PC-9 (cell line): ENCODE measurements around the gene COLEC11. TPM values are rescaled to one million over a fixed set of nuclear protein-coding genes. Genes with fewer than 3 reads are reported as not detected.

Experiments used
- BruUV-seq: library from RNA; stranded (reverse); fragments of 400-500 nt; replicated peaks from 2 replicates; lab custom pipeline; 2021; lab: Mats Ljungman, UMichigan
- CTCF ChIA-PET: fragments of 300-600 bp; sonication (Branson Sonifier 250); formaldehyde crosslinking; loops from one replicate; lab custom pipeline; 2022; ENCODE audit warnings: antibody characterized with exemption; lab: Charles Lee
- POLR2A ChIA-PET: fragments of 300-600 bp; sonication (Branson Sonifier 250); formaldehyde crosslinking; loops from one replicate; lab custom pipeline; 2022; ENCODE audit warnings: antibody characterized with exemption; ENCODE audit not compliant: unreplicated experiment; lab: Charles Lee
- DNase-seq, 2 experiments: peaks; one replicate each; pipeline versions ENCODE4 v3.0.0 to v3.0.0-alpha.2; 2015 to 2022; ENCODE audit warnings: mixed read lengths in 1 of 2
- H2AFZ ChIP-seq: fragments of 200-600 bp; sonication (generic); 2 replicates; pipeline ENCODE4 v1.8.1; 2017; ENCODE audit warnings: antibody characterized with exemption
- H3F3A ChIP-seq: fragments of 200-600 bp; sonication (generic); 2 replicates; pipeline ENCODE4 v1.8.1; 2017; ENCODE audit warnings: antibody characterized with exemption, mild to moderate bottlenecking, low read depth; ENCODE audit not compliant: insufficient read depth
- H3K27ac ChIP-seq: fragments of 200-600 bp; sonication (generic); 2 replicates; pipeline ENCODE4 v1.6.1; 2016; ENCODE audit warnings: mixed run types
- H3K27me3 ChIP-seq: fragments of 200-600 bp; sonication (generic); 2 replicates; pipeline ENCODE4 v1.6.1; 2016; ENCODE audit warnings: low read depth, mixed run types; ENCODE audit not compliant: insufficient read depth
- H3K36me3 ChIP-seq: fragments of 200-600 bp; sonication (generic); 2 replicates; pipeline ENCODE4 v1.6.1; 2016; ENCODE audit warnings: low read depth, mixed run types
- H3K4me1 ChIP-seq: fragments of 200-600 bp; sonication (generic); replicated peaks from 2 replicates; pipeline ENCODE4 v1.6.1; 2016; ENCODE audit warnings: mixed run types; ENCODE audit not compliant: insufficient read depth
- H3K4me2 ChIP-seq: fragments of 200-600 bp; sonication (generic); 2 replicates; pipeline ENCODE4 v1.6.1; 2017; ENCODE audit warnings: mixed run types
- H3K4me3 ChIP-seq: fragments of 200-600 bp; sonication (generic); 2 replicates; pipeline ENCODE4 v1.6.1; 2016; ENCODE audit warnings: mixed run types
- H3K79me2 ChIP-seq: fragments of 200-600 bp; sonication (generic); 2 replicates; pipeline ENCODE4 v1.6.1; 2017; ENCODE audit warnings: low read depth, mixed run types
- H3K9me2 ChIP-seq: fragments of 200-600 bp; sonication (generic); 2 replicates; pipeline ENCODE4 v1.8.1; 2017; ENCODE audit warnings: mild to moderate bottlenecking; ENCODE audit not compliant: insufficient read depth
- H3K9me3 ChIP-seq: fragments of 200-600 bp; sonication (generic); 2 replicates; pipeline ENCODE4 v1.8.1; 2016; ENCODE audit warnings: low read depth; ENCODE audit not compliant: insufficient read depth
- H4K20me1 ChIP-seq: fragments of 200-600 bp; sonication (generic); 2 replicates; pipeline ENCODE4 v1.8.1; 2017; ENCODE audit not compliant: insufficient read depth
- EZH2 ChIP-seq: fragments of 200-600 bp; sonication (generic); IDR thresholded peaks from 2 replicates; pipeline ENCODE4 v1.8.0; 2017; ENCODE audit warnings: antibody characterized with exemption, low read depth
- intact Hi-C: fragments of 100-400 bp; cut with micrococcal nuclease; formaldehyde crosslinking; loops from one replicate; pipeline ENCODE4 v1.10.0; 2022; ENCODE audit not compliant: unreplicated experiment
- total RNA-seq: library from RNA; stranded (reverse); gene quantifications from 2 replicates; pipeline ENCODE4 v1.2.3, GENCODE V29; 2021
- TF ChIP-seq, protein P1 (sequence below): fragments of 200-600 bp; sonication (generic); conservative IDR thresholded peaks from 2 replicates; pipeline ENCODE4 v1.6.1; 2017; ENCODE audit warnings: mixed run types, antibody characterized with exemption, mild to moderate bottlenecking, moderate library complexity

The COLEC11 gene
- total RNA-seq, 1 experiment from 2014 or later: 2.4 TPM

- no peak overlapping the region for H3K4me3 ChIP-seq
These were observed 57.1 kb downstream of the COLEC11 start for GRCh38 chr2:3651691-3652648.

DNA sequence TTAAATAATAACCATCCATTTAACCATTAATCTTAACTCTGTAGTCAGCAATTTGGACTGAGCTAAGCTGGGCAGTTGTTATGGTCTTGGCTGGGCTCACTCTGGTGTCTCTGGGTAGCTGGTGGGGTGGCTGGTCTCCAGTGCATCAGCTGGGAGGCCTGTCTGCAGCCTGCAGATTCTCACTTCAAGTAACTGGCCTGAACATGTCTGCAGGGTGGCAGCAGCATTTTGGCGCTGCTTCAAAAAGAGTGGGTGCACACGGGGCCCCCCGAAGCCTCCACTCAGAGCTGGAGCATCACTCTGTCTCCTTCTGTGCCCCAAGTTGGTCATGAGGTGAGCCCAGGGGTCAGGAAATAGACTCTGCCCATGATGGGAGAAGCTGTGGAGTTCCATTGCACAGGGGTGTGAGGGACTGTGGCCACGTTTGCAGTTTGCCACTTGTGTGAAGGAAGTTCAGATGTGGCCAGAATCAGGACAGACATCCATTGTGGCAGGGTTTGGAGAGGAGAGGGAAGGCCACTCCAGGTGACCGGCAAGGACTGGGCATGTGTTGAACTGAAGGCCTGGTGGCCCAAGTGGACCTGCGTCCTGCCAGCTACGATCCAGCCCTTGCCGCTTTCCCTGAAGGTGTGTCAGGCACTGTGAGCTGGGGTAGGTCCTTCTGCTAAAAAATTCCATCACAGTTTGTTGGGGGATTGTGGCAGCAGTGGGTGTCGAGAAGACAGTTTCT is 58.1 kb downstream of the COLEC11 start:
- H3K4me3 ChIP-seq: no peak overlapping the region
- intact Hi-C loops: no loop called here
- H3F3A ChIP-seq: no peaks in the 10 kb centered on the region
- TF ChIP-seq, protein P1, sequence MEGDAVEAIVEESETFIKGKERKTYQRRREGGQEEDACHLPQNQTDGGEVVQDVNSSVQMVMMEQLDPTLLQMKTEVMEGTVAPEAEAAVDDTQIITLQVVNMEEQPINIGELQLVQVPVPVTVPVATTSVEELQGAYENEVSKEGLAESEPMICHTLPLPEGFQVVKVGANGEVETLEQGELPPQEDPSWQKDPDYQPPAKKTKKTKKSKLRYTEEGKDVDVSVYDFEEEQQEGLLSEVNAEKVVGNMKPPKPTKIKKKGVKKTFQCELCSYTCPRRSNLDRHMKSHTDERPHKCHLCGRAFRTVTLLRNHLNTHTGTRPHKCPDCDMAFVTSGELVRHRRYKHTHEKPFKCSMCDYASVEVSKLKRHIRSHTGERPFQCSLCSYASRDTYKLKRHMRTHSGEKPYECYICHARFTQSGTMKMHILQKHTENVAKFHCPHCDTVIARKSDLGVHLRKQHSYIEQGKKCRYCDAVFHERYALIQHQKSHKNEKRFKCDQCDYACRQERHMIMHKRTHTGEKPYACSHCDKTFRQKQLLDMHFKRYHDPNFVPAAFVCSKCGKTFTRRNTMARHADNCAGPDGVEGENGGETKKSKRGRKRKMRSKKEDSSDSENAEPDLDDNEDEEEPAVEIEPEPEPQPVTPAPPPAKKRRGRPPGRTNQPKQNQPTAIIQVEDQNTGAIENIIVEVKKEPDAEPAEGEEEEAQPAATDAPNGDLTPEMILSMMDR: no peak
- TF ChIP-seq EZH2: no peak
- no peaks in the 10 kb centered on the region for H3K36me3 ChIP-seq
- H4K20me1 ChIP-seq: no peaks in the 10 kb centered on the region; the same call in 1 of the 2 replicates
- peaks cover 48% of the 10 kb centered on the region for H3K27me3 ChIP-seq
- DNase-seq: no peak
- no peaks in the 10 kb centered on the region for H3K4me1 ChIP-seq
- ChIA-PET POLR2A (no interaction called here), CTCF (interaction anchor here (0.5 kb wide), 1 partner anchor 8 kb away, joined by 3 read pairs; no protein-coding TSS in a partner anchor)
- no TSS peak for BruUV-seq
- no peak overlapping the region for H2AFZ ChIP-seq
- no peaks in the 10 kb centered on the region for H3K79me2 ChIP-seq
- no peaks in the 10 kb centered on the region for H3K9me2 ChIP-seq
- H3K4me2 ChIP-seq: no peak overlapping the region
- no peaks in the 10 kb centered on the region for H3K9me3 ChIP-seq
- H3K27ac ChIP-seq: no peak overlapping the region

More at GRCh38 chr2:3651691-3652648, 57.1 kb downstream of the COLEC11 start:
- intact Hi-C loops: loop anchor here (1.0 to 2.0 kb wide), 3 partner anchors 171 to 421 kb away; no protein-coding TSS in a partner anchor
- TF ChIP-seq, protein P1: no peak
- no peak for TF ChIP-seq EZH2
- H3K4me1 ChIP-seq: no peaks in the 10 kb centered on the region
- H3K27me3 ChIP-seq: peaks cover 48% of the 10 kb centered on the region
- H3K36me3 ChIP-seq: no peaks in the 10 kb centered on the region
- no peak overlapping the region for H2AFZ ChIP-seq
- no peaks in the 10 kb centered on the region; the same call in 1 of the 2 replicates for H4K20me1 ChIP-seq
- no peaks in the 10 kb centered on the region for H3F3A ChIP-seq
- no TSS peak for BruUV-seq
- DNase-seq: no peak
- POLR2A ChIA-PET: no interaction called here
- no peaks in the 10 kb centered on the region for H3K9me2 ChIP-seq
- H3K4me2 ChIP-seq: no peak overlapping the region
- no peaks in the 10 kb centered on the region for H3K79me2 ChIP-seq
- CTCF ChIA-PET: no interaction called here
- no peak overlapping the region for H3K27ac ChIP-seq
- H3K9me3 ChIP-seq: no peaks in the 10 kb centered on the region

- Histone ChIP-seq H2AFZ (no peak overlapping the region), H3K36me3 (no peaks in the 10 kb centered on the region), H3K4me3 (no peak overlapping the region), H3F3A (no peaks in the 10 kb centered on the region), H3K27ac (no peak overlapping the region), H3K4me2 (no peak overlapping the region), H3K79me2 (no peaks in the 10 kb centered on the region), H3K9me2 (no peaks in the 10 kb centered on the region), H3K4me1 (no peaks in the 10 kb centered on the region), H3K27me3 (peaks cover 48% of the 10 kb centered on the region), H4K20me1 (no peaks in the 10 kb centered on the region; the same call in 1 of the 2 replicates), H3K9me3 (no peaks in the 10 kb centered on the region)
- intact Hi-C loops: no loop called here
- no peak for TF ChIP-seq EZH2
- TF ChIP-seq, protein P1: no peak
- BruUV-seq: no TSS peak
- DNase-seq: no peak
- ChIA-PET CTCF (no interaction called here), POLR2A (interaction anchor here (0.7 kb wide), 1 partner anchor 73 kb away, joined by 3 read pairs; no protein-coding TSS in a partner anchor)
These were observed 59.1 kb downstream of the COLEC11 start for GRCh38 chr2:3654011-3654410.
